AG09319 (cell line): Measurements from ENCODE around the gene TOLLIP.

ENCODE experiments used
- DNase-seq: peaks from one replicate; pipeline ENCODE4 v3.0.0-alpha.2; 2010; ENCODE audit warnings: low read depth; ENCODE audit errors: extremely low read depth
- CTCF ChIP-seq: IDR thresholded peaks from 2 replicates; pipeline ENCODE4 v1.5.1; 2011; ENCODE audit warnings: low read depth, mild to moderate bottlenecking, inconsistent platforms, low read length, moderate library complexity

Gene TOLLIP

GRCh38 chr11:1262172-1263006 lies 47.0 kb downstream of the TOLLIP start:
- DNase-seq = peak; percentile 79

GRCh38 chr11:1261241-1262071 lies 48.0 kb downstream of the TOLLIP start:
- no peak for DNase-seq
- TF ChIP-seq CTCF = no peak

More at GRCh38 chr11:1262172-1263006, 47.0 kb downstream of the TOLLIP start:
- TF ChIP-seq CTCF = no peak

GRCh38 chr11:1260620-1261019 lies 48.8 kb downstream of the TOLLIP start:
- no peak for TF ChIP-seq CTCF
- no peak for DNase-seq

GRCh38 chr11:1260023-1260501 lies 49.4 kb downstream of the TOLLIP start:
- DNase-seq = no peak
- no peak for TF ChIP-seq CTCF

- DNase-seq = no peak
- no peak for TF ChIP-seq CTCF
Observed at GRCh38 chr11:1259561-1259960, 49.9 kb downstream of the TOLLIP start.

- DNase-seq = no peak
- TF ChIP-seq CTCF = no peak
Observed at GRCh38 chr11:1259076-1259461, 50.4 kb downstream of the TOLLIP start.
